OCI-LY7 (cell line): Measurements from ENCODE around the gene GPR42. TPM values are rescaled to one million over a fixed set of nuclear protein-coding genes. Genes with fewer than 3 reads are reported as not detected.
A peak's percentile ranks its signal among the peaks of the same experiment; 100 is the strongest.

Experiments
- BruUV-seq: library from RNA; stranded (reverse); fragments of 400-500 nt; replicated peaks from 2 replicates; lab custom pipeline; 2021; lab: Mats Ljungman, UMichigan
- CTCF ChIA-PET: fragments of 300-600 bp; sonication (Branson Sonifier 250); formaldehyde crosslinking; loops from one replicate; lab custom pipeline; 2022; ENCODE audit warnings: antibody characterized with exemption; ENCODE audit not compliant: unreplicated experiment; lab: Charles Lee
- POLR2A ChIA-PET: fragments of 300-600 bp; sonication (Branson Sonifier 250); formaldehyde crosslinking; loops from one replicate; lab custom pipeline; 2022; ENCODE audit warnings: antibody characterized with exemption; lab: Charles Lee
- DNase-seq: peaks from one replicate; pipeline ENCODE4 v3.0.0-alpha.2; 2015; ENCODE audit warnings: low spot score
- H2AFZ ChIP-seq: fragments of 200-600 bp; sonication (generic), shearing (Covaris generic); 2 replicates; pipeline ENCODE4 v1.6.1; 2014; ENCODE audit warnings: mild to moderate bottlenecking, antibody characterized with exemption, low read length, moderate library complexity
- H3K27ac ChIP-seq: fragments of 200-600 bp; sonication (generic); 2 replicates; pipeline ENCODE4 v1.5.1; 2014; ENCODE audit warnings: mixed run types, low read depth, mild to moderate bottlenecking, moderate library complexity, low read length, inconsistent platforms; ENCODE audit not compliant: poor library complexity, severe bottlenecking
- H3K36me3 ChIP-seq: fragments of 200-600 bp; sonication (generic); 2 replicates; pipeline ENCODE4 v1.6.1; 2014; ENCODE audit warnings: mild to moderate bottlenecking, antibody characterized with exemption, low read length, moderate library complexity, mixed read lengths; ENCODE audit not compliant: insufficient read depth
- H3K4me1 ChIP-seq: fragments of 200-600 bp; sonication (generic); 2 replicates; pipeline ENCODE4 v1.5.1; 2014; ENCODE audit warnings: mild to moderate bottlenecking, low read length; ENCODE audit not compliant: insufficient read depth, poor library complexity, severe bottlenecking
- H3K4me2 ChIP-seq: fragments of 200-600 bp; sonication (generic); 2 replicates; pipeline ENCODE4 v1.6.1; 2014; ENCODE audit warnings: mild to moderate bottlenecking, low read length
- H3K4me3 ChIP-seq: fragments of 200-600 bp; sonication (generic); 2 replicates; pipeline ENCODE4 v1.5.1; 2014; ENCODE audit warnings: mild to moderate bottlenecking, low read depth, low read length; ENCODE audit not compliant: poor library complexity, severe bottlenecking
- H3K79me2 ChIP-seq: fragments of 200-600 bp; sonication (generic); 2 replicates; pipeline ENCODE4 v1.6.1; 2016; ENCODE audit warnings: low read depth, mild to moderate bottlenecking, low read length, moderate library complexity, mixed read lengths; ENCODE audit not compliant: insufficient read depth
- H3K9me2 ChIP-seq: fragments of 200-600 bp; sonication (generic); 2 replicates; pipeline ENCODE4 v1.6.1; 2016; ENCODE audit warnings: mild to moderate bottlenecking, low read length, mixed read lengths; ENCODE audit not compliant: insufficient read depth
- H3K9me3 ChIP-seq: fragments of 200-600 bp; sonication (generic); 2 replicates; pipeline ENCODE4 v1.6.1; 2014; ENCODE audit warnings: mild to moderate bottlenecking, mixed run types, low read length, mixed read lengths
- H4K20me1 ChIP-seq: fragments of 200-600 bp; sonication (generic); 2 replicates; pipeline ENCODE4 v1.6.1; 2014; ENCODE audit warnings: mild to moderate bottlenecking, antibody characterized with exemption, low read length, moderate library complexity, mixed read lengths; ENCODE audit not compliant: insufficient read depth
- CTCF ChIP-seq: fragments of 200-600 bp; sonication (generic); conservative IDR thresholded peaks from 2 replicates; pipeline ENCODE4 v1.5.1; 2014; ENCODE audit warnings: mild to moderate bottlenecking, antibody characterized with exemption, low read length, moderate library complexity, mixed read lengths
- EZH2phosphoT487 ChIP-seq: fragments of 200-600 bp; sonication (generic); IDR thresholded peaks from 2 replicates; pipeline ENCODE4 v1.6.1; 2018; ENCODE audit warnings: low read depth, borderline replicate concordance, mild to moderate bottlenecking, mixed run types, antibody characterized with exemption, low read length, moderate library complexity, mixed read lengths
- intact Hi-C: fragments of 100-400 bp; cut with micrococcal nuclease; formaldehyde crosslinking; loops from one replicate; pipeline ENCODE4 v1.10.0; 2022; ENCODE audit not compliant: unreplicated experiment
- total RNA-seq, 2 experiments: library from RNA; depleted of rRNA in 1 of 2; stranded (reverse); fragments of >200 nt in 1 of 2; shearing (Covaris generic) in 1 of 2; gene quantifications; 2 replicates each; pipeline ENCODE4 v1.2.3, GENCODE V29; 2014 to 2022

The GPR42 gene
- total RNA-seq, 2 experiments from 2014 or later = 0.06 TPM; not detected in 1

GRCh38 chr19:35344511-35345031 is 26.3 kb upstream of the GPR42 start:
- DNase-seq = no peak
- POLR2A ChIA-PET = interaction anchor here (1.0 kb wide), 1 partner anchor 11 kb away, joined by 3 read pairs; no protein-coding TSS in a partner anchor
- H3K4me2 ChIP-seq = peak overlapping the region; percentile 16; the same call in 1 of the 2 replicates
- H2AFZ ChIP-seq = no peak overlapping the region
- intact Hi-C loops = no loop called here
- peak overlapping the region; percentile 96 for H3K27ac ChIP-seq
- 0 out of 2 replicates have a peak, but pooled peaks cover 4% of the 10 kb centered on the region for H3K9me3 ChIP-seq
- peaks cover 98% of the 10 kb centered on the region for H3K36me3 ChIP-seq
- no peaks in the 10 kb centered on the region for H3K79me2 ChIP-seq
- H3K4me1 ChIP-seq = peaks cover 68% of the 10 kb centered on the region
- no peak overlapping the region for H3K4me3 ChIP-seq
- H3K9me2 ChIP-seq = no peaks in the 10 kb centered on the region
- CTCF ChIA-PET = no interaction called here
- TF ChIP-seq EZH2phosphoT487 (no peak), CTCF (no peak)
- no peaks in the 10 kb centered on the region; the same call in none of the 2 replicates for H4K20me1 ChIP-seq
- no TSS peak for BruUV-seq

GRCh38 chr19:35345671-35346111 is 25.2 kb upstream of the GPR42 start:
- Histone ChIP-seq H3K4me2 (peak overlapping the region; percentile 70), H3K9me2 (no peaks in the 10 kb centered on the region), H3K4me3 (no peak overlapping the region), H3K36me3 (peaks cover 87% of the 10 kb centered on the region), H3K79me2 (no peaks in the 10 kb centered on the region), H3K27ac (peak overlapping the region; percentile 96), H3K9me3 (0 out of 2 replicates have a peak, but pooled peaks cover 4% of the 10 kb centered on the region), H4K20me1 (no peaks in the 10 kb centered on the region; the same call in 1 of the 2 replicates), H2AFZ (no peak overlapping the region), H3K4me1 (peaks cover 79% of the 10 kb centered on the region)
- no TSS peak for BruUV-seq
- intact Hi-C loops = loop anchor here (2.0 kb wide), 1 partner anchor 77 kb away; the partner anchor contains the start of gene USF2
- no peak for DNase-seq
- ChIA-PET POLR2A (interaction anchor here (0.6 kb wide), 1 partner anchor 23 kb away, joined by 4 read pairs; no protein-coding TSS in a partner anchor), CTCF (no interaction called here)
- TF ChIP-seq CTCF = no peak
